Stimulated activated CD4-positive, alpha-beta T cell treated with anti-CD3 and anti-CD28 coated beads, TNF-alpha, amount 100 ng/mL, for 48 hours (primary cell): ENCODE measurements around the gene MAPK1.
"Not testable (repeated sequence)": the region's sequence is repeated elsewhere in the genome, so short reads cannot be mapped to it uniquely, and the experiment has no call there.

ENCODE experiments used
- DNase-seq, 3 donors: peaks; one replicate each; pipeline ENCODE4 v3.0.0-alpha.2; 2020; ENCODE audit warnings: low read depth in 3 of 3

The MAPK1 gene

DNA sequence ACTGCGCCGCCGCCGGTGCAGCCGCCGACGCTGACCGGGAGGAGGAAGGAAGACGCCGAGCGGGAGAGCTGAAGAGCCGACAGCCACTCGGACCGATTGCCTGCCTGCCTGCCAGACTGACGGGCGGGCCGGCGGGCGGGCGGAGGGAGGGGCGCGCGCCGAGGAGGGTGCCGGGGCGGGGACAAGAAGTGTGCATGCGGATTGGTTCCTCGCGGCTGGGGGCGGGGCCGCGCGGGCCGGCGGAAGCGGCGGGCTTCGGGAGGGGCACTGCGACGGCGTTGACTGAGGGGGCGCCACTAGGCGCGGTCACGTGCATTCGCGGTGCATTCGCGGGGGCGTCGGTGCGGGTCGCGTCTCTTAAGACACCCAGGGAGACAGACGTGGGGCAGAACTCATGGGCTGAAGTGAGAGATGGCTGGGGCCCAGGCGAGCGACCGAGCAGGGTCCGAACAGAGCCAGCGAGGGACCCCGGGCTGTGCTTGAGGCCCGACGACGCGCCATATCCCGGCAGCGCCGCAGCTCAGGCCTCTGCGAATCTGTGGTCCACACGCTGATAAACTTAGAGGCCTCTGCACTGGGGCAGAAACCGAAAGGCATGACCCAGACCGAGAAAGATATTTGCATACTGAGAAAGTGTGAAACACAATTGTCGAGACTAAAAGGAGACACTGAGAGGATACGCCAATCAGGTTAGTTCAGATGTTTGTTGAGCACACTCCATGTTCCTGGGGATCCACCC, at the start of gene MAPK1:
Gene MAPK1 (minus strand): TSS at position 118 of the 739 bp plus-strand sequence. CDS start 205 bp downstream, outside the sequence.
- DNase-seq = peak; percentile 83 to 90 (median 89)

DNA sequence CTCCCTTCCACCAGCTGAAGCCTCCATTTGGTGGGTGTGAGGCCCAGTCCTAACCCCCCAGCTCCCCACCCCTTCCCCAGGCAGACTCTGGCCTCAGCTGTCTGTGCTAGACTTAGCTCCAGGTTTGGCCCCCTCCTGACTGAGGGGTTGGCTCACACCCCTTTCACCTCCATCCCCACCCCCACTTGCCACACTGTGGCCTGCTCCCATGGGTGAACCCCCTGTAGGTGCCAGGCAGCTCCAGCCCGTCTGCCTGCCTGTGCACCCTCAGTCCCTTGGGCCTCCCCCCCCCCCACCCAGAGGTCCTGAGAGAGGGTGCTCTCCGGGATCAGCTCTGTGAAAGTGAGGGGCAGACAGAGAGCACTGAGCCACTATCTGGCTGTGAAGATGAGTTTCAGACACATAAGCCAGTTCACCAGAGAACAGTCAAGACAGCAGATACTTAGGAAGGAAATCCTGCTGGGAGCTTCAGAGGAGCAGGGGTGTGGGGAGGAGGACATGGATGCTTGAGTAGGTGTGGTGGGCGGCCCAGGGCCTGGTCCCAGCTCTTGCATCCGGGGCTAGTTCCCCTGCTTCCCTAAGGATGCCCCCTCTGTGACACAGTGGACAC, 49.0 kb upstream of the MAPK1 start:
- no peak for DNase-seq

DNA sequence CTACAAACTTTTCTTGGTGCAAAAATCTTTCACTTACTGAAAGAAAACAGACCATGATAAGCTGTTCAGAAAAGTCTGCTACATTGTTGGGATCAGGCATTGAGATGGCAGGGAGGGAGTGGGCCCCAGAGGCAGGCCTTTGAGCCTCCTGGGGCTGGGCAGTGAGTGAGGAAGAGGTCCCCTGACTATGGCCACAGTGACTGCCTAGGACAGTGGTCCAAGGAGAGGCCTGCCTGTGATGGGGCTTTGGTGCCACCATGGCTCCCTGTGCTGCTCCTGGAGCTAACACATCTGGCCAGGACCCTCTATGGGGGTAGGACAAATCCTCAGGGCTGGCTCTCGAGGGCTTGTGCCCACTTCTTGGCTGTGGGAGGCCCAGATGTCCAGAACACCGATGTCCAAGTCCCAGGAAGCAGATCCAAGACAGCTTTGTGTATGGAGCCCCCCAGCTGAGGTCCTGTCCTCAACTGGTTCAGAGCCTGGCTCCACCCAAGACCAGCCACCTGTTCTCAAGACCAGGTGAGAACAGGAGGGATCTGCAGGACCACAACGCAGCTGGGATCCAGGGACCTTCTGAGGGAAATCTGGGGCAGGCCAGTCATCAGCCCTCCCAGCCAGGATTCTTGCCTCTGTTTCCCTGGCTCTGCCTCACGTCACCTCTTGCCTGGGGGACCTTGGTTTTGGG, 48.3 kb upstream of the MAPK1 start:
- no peak for DNase-seq

DNA sequence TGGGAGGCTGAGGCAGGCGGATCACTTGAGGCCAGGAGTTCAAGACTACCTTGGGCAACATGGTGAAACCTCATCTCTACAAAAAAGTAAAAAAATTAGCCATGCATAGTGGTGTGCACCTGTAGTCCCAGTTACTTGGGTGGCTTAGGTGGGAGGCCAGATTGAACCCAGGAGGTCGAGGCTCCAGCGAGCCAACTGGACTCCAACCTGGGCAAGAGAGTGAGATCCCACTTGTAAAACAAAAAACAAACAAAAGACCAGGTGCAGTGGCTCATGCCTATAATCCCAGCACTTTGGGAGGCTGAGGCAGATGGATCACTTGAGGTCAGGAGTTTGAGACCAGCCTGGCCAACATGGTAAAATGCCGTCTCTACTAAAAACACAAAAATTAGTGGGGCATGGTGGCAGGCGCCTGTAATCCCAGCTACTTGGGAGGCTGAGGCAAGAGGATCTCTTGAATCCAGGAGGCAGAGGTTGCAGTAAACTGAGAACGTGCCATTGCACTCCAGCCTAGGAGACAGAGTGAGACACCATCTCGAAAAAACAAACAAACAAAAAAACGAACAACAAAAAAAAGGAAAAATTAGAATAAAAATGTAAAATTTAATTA, 46.7 kb upstream of the MAPK1 start:
- DNase-seq = not testable (repeated sequence)

DNA sequence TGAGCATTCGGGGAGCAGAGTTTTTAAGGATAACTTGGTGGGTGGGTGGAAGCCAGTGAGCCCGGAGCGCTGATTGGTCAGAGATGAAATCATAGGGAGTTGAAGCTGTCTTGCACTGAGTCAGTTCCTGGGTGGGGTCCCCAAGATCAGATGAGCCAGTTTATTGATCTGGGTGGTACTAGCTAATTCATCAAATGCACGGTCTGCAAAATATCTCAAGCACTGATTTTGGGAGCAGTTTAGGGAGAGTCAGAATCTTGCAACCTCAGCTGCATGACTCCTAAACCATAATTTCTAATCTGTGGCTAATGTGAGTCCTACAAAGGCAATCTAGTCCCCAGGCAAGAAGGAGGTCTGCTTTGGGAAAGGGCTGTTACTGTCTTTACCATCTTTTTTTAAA, 42.9 kb upstream of the MAPK1 start:
- not testable (repeated sequence) for DNase-seq

DNA sequence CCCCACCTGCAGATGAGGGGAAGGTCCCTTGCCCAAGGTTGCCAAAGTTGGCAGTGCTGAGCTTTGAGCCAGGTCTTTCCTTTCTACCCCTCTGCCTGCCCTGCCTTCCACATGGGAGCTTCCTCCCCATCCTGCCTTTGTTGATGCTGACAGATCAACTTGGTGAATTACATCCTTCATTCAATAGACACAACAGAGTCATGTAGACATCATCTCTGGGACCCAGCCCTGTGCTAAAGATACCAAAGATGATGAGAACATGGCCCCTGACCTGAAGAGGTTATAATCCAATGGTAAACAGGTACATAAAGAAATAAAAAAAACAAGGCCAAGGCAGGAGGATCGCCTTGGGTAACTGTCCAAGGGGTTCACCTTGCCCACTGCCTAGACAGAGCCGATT, 42.4 kb upstream of the MAPK1 start:
- DNase-seq = no peak

DNA sequence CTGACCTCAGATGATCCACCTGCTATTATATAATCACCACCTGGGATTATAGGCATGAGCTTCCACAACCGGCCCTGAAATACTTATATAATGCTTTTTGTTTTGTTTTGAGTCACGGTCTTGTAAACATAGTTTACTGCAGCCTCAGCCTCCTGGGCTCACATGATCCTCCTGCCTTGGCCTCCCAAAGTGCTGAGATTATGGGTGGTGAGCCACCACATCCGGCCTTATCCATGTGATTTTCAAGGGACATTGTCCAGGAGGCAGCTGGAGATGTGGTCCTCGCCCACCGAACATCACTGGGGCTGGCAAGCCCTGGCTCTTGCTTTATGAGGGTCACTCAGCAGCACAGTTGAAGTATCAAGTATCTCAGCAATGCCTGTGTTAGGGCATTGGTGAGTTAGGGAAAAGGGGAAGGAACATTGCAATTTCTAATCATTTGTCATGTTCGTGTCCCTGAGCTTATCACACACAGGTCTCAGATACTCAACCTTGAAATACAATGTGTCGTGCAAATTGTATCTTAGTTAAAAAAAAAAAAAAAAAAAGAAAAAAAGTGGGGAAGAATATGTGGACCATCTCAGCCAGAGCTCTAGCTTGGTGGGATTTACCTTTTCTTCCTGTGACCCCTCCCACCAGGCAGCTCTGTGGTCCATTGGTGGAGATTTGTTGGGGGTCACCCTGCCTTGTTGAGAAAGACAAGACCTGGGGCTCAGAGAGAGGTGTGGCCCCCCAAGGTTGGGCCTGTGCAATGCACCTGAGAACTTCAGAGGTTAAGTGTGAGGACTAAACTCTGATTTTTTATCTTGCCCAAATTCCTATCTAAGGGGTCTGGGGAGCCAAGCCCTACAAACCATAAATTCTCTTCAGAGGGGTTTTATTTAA, 40.4 kb upstream of the MAPK1 start:
- no peak for DNase-seq

DNA sequence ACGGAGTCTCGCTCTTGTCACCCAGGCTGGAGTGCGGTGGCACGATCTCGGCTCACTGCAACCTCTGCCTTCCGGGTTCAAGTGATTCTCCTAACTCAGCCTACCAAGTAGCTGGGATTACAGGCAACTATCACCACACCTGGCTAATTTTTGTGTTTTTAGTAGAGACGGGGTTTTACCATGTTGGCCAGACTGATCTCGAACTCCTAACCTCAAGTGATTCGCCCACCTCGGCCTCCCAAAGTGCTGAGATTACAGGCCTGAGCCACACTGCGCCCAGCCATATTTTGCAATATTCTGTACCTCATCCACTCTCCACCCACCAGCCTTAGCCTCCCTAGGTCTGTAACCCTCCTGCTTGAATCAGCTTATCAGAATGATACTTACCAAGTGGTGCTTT, 37.8 kb upstream of the MAPK1 start:
- not testable (repeated sequence) for DNase-seq

DNA sequence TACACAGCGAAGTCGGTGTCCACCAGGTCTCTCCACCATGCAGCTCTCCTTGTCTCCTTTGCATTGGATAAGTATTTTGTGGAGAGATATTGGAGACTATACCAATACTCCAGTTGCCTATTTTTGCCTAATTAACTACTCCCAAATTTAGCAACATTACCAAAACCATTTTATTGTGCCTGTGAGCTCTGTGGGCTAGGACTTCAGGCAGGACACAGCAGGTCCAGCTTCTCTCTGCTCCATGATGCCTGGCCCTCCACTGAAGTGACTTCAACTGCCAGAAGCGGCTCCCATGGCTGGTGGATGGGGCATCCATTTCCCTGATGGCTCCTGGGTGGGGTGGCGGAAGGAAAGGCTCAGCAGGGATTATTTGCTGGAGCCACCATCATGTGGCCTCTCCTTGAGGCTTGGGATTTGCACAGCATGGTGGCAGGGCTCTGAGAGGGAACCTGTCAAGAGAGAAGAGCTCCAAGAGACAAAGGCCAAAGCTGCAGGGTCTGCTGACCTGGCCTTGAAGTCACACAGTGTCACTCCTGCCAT, 36.9 kb upstream of the MAPK1 start:
- DNase-seq = no peak

DNA sequence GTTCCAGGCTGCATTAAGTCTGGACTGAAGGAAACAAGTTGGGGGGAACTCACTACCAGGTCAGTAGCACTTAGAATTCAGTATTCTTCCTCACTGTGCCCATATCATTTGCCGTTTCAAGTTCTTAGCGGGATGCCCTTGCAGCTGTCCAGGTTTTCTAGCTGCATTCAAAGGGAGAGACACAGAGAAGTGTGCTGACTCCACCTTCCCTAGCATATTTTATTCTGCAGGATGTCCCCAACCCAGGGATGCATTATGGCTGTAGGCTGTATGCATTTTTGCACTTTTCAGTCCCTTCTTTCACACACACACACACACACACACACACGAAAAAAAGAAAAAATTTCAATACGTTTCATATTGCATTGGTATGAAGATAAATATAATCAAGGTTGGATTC, 35.8 kb upstream of the MAPK1 start:
- DNase-seq = no peak

DNA sequence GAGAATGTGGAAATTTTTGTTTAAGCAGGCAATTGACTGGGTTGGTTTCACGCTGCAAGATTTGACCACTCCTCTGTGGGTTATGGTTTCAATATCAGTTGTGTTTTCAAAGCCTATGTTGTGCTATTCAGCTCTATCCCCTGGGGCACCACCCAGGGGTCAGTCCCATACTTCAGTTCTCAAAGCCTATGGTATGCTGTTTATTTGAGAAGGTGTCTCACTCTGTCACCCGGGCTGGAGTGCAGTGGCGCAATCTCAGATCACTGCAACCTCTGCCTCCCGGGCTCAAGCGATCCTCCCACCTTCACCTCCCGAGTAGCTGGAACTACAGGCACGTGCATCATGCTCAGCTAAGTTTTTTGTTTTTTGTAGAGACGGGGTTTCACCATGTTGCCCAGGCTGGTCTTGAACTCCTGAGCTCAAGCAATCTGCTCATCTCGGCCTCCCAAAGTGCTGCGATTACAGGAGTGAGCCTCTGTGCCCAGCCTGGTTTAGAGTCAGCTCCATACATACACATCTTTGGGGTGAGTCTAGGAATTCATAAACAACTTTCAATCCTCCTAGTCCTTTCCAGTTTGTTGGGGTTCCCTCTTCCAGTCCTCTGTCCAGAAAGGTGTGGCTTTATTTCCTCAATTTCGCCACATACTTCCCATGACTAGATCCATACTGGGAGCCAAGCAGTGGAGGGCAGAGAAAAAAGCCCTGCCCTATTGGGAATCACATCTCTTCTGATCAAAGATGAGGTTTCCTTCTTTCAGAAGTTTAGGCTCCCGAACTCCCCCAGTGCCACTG, 35.0 kb upstream of the MAPK1 start:
- DNase-seq = no peak

DNA sequence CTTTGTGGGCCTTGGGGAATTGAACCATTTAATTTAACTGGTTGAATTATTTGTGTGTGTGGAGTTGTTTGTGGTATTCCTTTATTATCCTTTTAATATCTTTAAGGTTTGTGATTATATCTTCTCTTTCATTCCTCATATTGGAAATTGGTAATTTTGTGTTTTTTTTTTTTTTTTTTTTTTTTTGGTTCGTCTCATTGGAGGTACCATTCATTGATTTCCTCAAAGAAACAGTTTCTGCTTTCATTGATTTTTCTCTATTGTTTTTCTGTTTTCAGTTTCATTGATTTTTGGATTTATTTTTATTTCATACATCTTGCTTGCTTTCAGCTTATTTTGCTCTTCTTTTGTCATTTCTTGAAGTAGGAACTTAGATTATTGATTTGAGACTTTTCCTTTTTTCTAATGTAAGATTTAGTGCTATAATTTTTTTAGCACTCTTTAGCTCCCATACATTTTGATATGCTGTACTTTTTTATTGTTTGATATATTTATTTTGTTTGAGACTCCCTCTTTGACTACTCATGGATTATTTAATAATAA, 31.0 kb upstream of the MAPK1 start:
- DNase-seq = no peak

DNA sequence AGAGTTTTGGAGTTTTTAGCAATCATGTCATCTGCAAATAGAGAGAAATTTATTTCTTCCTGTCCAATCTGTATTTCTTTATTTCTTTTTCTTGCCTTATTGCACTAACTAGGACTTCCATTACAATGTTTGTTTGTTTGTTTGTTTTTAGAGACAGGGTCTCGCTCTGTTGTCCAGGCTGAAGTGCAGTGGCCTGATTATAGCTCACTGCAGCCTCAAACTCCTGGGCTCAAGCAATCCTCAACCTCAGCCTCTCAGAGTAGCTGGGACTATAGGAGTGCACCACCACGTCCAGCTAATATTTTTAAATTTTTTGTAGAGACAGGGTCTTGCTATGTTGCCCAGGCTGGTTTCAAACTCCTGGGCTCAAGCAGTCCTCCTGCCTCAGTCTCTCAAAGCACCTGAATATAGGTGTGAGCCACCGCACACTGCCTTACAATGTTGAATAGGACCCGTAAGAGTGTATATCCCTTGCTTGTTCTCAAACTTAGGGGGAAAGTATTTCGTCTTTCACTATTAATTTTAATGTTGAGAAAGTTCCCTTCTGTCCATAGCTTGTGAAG, 29.6 kb upstream of the MAPK1 start:
- no peak for DNase-seq

DNA sequence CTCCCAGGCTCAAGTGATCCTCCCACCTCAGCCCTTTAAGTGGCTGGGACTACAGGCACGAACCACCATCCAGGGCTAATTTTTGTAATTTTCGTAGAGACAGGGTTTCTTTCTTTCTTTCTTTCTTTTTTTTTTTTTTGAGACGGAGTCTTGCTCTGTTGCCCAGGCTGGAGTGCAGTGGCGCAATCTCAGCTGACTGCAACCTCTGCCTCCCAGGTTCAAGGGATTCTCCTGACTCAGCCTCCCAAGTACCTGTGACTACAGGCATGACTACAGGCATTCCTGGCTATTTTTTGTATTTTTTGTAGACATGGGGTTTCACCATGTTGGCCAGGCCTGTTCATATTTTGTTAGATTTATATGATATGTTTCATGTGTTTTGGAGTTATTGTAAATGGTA, 28.8 kb upstream of the MAPK1 start:
- not testable (repeated sequence) for DNase-seq

DNA sequence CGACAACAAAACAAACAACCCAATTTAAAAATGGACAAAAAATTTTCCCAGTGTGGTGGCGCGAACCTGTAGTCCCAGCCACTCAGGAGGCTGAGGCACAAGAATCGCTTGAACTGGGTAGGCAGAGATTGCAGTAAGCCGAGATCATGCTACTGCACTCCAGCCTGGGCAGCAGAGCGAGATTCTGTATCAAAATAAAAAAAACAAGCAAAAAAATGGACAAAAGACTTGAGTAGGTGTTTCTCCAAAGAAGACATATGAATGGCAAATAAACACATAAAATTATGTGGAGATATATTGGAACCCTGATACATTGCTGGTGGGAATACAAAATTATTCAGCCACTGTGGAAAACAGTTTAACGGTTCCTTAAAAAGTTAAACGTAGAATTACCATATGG, 27.4 kb upstream of the MAPK1 start:
- DNase-seq = no peak

DNA sequence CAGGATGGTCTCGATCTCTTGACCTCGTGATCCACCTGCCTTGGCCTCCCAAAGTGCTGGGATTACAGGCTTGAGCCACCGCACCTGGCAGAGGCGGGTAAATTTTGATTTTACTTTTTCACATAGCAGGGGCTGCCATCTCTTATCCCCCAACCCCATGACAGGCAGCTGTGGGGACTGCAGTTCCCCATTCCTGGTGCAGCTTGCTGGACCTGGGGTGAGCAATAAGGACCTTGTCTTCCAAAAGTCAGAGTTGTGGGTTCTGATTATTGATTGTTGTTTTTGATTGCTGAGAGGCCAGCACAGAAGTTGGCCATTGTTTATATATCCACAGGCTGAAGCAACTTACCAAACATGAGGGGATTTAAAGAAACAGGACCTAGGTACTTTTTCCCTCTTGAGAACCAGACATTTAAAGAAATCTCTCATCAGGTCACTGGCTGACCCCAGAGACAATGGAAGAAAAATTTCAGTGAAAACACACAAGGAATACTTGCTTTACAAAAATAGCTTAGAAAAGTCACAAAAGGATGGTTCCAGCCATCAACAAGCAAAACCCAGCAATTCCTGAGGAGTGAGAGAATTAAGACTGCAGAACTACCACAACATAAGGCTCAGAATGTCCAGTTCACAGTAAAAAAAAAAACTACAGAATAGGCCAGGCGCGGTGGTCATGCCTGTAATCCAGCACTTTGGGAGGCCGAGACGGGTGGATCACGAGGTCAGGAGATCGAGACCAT, 22.0 kb upstream of the MAPK1 start:
- DNase-seq = no peak

DNA sequence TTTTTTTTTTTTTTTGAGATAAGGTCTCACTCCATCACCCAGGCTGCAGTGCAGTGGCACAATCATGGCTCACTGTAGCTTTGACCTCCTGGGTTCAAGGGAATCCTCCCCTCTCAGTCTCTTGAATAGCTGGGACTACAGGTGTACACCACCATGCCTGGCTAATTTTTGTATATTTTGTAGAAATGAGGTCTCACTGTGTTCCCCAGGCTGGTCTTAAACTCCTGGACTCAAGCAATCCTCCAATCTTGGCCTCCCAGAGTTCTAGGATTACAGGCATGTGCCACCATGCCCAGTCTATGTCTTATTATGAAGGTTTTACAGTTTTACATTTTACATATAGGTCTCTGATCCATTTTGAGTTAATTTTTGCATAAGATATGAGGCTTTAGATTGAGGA, 20.4 kb upstream of the MAPK1 start:
- DNase-seq = no peak

DNA sequence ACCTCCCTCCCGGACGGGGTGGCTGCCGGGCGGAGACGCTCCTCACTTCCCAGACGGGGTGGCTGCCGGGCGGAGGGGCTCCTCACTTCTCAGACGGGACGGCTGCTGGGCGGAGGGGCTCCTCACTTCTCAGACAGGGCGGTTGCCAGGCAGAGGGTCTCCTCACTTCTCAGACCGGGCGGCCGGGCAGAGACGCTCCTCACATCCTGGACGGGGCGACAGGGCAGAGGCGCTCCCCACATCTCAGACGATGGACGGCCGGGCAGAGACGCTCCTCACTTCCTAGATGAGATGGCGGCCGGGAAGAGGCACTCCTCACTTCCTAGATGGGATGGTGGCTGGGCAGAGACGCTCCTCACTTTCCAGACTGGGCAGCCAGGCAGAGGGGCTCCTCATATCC, 16.5 kb upstream of the MAPK1 start:
- DNase-seq = not testable (repeated sequence)

DNA sequence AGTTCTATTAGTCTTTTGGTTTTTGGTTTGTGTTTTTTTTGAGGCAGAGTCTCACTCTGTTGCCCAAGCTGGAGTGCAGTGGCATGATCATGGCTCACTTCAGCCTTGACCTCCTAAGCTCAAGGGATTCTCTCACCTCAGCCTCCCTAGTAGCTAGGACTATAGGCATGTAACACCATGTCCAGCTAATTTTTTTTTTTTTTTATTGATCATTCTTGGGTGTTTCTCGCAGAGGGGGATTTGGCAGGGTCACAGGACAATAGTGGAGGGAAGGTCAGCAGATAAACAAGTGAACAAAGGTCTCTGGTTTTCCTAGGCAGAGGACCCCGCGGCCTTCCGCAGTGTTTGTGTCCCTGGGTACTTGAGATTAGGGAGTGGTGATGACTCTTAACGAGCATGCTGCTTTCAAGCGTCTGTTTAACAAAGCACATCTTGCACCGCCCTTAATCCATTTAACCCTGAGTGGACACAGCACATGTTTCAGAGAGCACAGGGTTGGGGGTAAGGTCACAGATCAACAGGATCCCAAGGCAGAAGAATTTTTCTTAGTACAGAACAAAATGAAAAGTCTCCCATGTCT, 15.4 kb upstream of the MAPK1 start:
- DNase-seq = not testable (repeated sequence)
